Astrocyte (in vitro differentiated cells and primary cell): Measurements from ENCODE around the gene ERFL. TPM values are rescaled to one million over a fixed set of nuclear protein-coding genes. Genes with fewer than 3 reads are reported as not detected.

Experiments
- DNase-seq: peaks from one replicate; pipeline ENCODE4 v3.0.0-alpha.2; 2010; ENCODE audit warnings: low read depth
- FAIRE-seq: peaks from 2 replicates; lab custom pipeline; 2011; peaks lifted over from hg19 to GRCh38; lab: Jason Lieb, UNC
- H2AFZ ChIP-seq: 2 replicates; pipeline ENCODE4 v1.6.0; 2012; ENCODE audit warnings: low read depth, low read length, inconsistent platforms
- H3K27ac ChIP-seq: 2 replicates; pipeline ENCODE4 v1.5.1; 2011; ENCODE audit warnings: low read depth, low read length, inconsistent platforms
- H3K27me3 ChIP-seq: 2 replicates; pipeline ENCODE4 v1.6.0; 2011; ENCODE audit warnings: low read length, inconsistent platforms; ENCODE audit not compliant: insufficient read depth
- H3K36me3 ChIP-seq: 2 replicates; pipeline ENCODE4 v1.5.1; 2011; ENCODE audit warnings: low read length, inconsistent platforms; ENCODE audit not compliant: insufficient read depth
- H3K4me1 ChIP-seq: 2 replicates; pipeline ENCODE4 v1.5.1; 2011; ENCODE audit warnings: low read length, inconsistent platforms; ENCODE audit not compliant: insufficient read depth
- H3K4me2 ChIP-seq: 2 replicates; pipeline ENCODE4 v1.6.0; 2012; ENCODE audit warnings: low read length, inconsistent platforms
- H3K4me3 ChIP-seq: 2 replicates; pipeline ENCODE4 v1.5.1; 2011; ENCODE audit warnings: low read depth, mild to moderate bottlenecking, low read length, inconsistent platforms; ENCODE audit not compliant: insufficient read depth
- H3K79me2 ChIP-seq: 2 replicates; pipeline ENCODE4 v1.6.0; 2012; ENCODE audit warnings: mild to moderate bottlenecking, low read length, inconsistent platforms; ENCODE audit not compliant: insufficient read depth
- H3K9ac ChIP-seq: 2 replicates; pipeline ENCODE4 v1.6.0; 2012; ENCODE audit warnings: mild to moderate bottlenecking, low read length, inconsistent platforms
- H3K9me3 ChIP-seq: 2 replicates; pipeline ENCODE4 v1.5.1; 2012; ENCODE audit warnings: low read depth, mild to moderate bottlenecking, low read length, inconsistent platforms; ENCODE audit not compliant: insufficient read depth
- H4K20me1 ChIP-seq: 2 replicates; pipeline ENCODE4 v1.6.0; 2012; ENCODE audit warnings: low read length, inconsistent platforms; ENCODE audit not compliant: insufficient read depth
- H3K27ac Mint-ChIP-seq: one replicate; pipeline ENCODE4 v1.8.0; 2021; ENCODE audit warnings: mild to moderate bottlenecking, mixed read lengths; ENCODE audit not compliant: unreplicated experiment
- H3K27me3 Mint-ChIP-seq: one replicate; pipeline ENCODE4 v1.8.0; 2021; ENCODE audit warnings: low read depth, mixed read lengths; ENCODE audit not compliant: unreplicated experiment
- H3K36me3 Mint-ChIP-seq: one replicate; pipeline ENCODE4 v1.8.0; 2021; ENCODE audit warnings: low read depth, mixed read lengths; ENCODE audit not compliant: unreplicated experiment
- H3K4me1 Mint-ChIP-seq: one replicate; pipeline ENCODE4 v1.8.0; 2021; ENCODE audit warnings: low read depth, mixed read lengths; ENCODE audit not compliant: unreplicated experiment
- H3K4me3 Mint-ChIP-seq: one replicate; pipeline ENCODE4 v1.8.0; 2021; ENCODE audit warnings: mild to moderate bottlenecking, moderate library complexity, mixed read lengths; ENCODE audit not compliant: unreplicated experiment
- H3K9me3 Mint-ChIP-seq: one replicate; pipeline ENCODE4 v1.8.0; 2021; ENCODE audit warnings: mild to moderate bottlenecking, mixed read lengths; ENCODE audit not compliant: unreplicated experiment
- CTCF ChIP-seq: IDR thresholded peaks from 2 replicates; pipeline ENCODE4 v1.5.1; 2011; ENCODE audit warnings: low read depth, mild to moderate bottlenecking, inconsistent platforms, low read length, moderate library complexity; ENCODE audit not compliant: insufficient read depth
- EZH2 ChIP-seq: IDR thresholded peaks from 2 replicates; pipeline ENCODE4 v1.6.1; 2012; ENCODE audit warnings: mild to moderate bottlenecking, low read length, inconsistent platforms; ENCODE audit not compliant: insufficient read depth
- total RNA-seq: library from RNA; stranded (reverse); gene quantifications from 2 replicates; pipeline ENCODE4 v1.2.1, GENCODE V29; 2021

The ERFL gene
- total RNA-seq, 1 donor from 2014 or later: 0.41 TPM

DNA sequence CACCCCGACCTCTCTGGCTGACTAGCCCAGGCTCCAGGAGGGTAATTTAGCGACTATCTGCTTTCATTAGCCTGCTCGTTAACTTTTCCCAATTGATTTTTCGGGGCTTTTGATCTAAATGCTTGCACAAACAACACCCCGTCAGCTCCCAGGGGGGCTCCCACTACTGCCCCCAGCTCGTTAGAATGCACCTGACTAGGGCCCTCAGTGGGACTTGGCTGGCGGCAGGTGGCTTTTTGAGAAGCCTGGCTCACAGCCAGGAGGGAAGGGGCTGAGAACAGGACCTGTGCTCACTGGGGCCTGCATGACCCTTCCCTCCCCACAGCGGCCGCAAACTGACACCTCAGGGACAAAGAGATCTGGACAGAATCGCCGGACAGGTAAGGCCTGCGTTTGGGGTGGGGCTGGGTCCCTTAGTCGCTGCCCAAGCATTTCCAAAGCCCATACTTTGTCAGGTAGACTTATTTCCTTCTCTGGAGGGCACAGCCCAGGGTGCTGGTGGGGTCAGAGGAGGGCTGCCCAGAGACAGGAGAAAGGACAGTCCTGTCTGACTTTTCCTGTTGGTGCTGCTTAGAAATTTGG lies 58.8 kb downstream of the ERFL start:
- Histone ChIP-seq H3K4me3 (no peak overlapping the region), H2AFZ (no peak overlapping the region), H3K4me1 (peaks cover 1% of the 10 kb centered on the region), H3K27ac (no peak overlapping the region), H3K9ac (no peak overlapping the region), H3K79me2 (peaks cover 47% of the 10 kb centered on the region), H3K27me3 (no peaks in the 10 kb centered on the region), H3K4me2 (no peak overlapping the region), H4K20me1 (peaks cover 82% of the 10 kb centered on the region), H3K36me3 (peaks cover 57% of the 10 kb centered on the region), H3K9me3 (no peaks in the 10 kb centered on the region)
- FAIRE-seq: no peak
- no peak for TF ChIP-seq CTCF
- TF ChIP-seq EZH2: no peak
- Mint-ChIP-seq H3K27ac (peak overlapping the region; percentile 12), H3K4me1 (peaks cover 26% of the 10 kb centered on the region), H3K27me3 (no peaks in the 10 kb centered on the region), H3K4me3 (no peak overlapping the region), H3K9me3 (no peaks in the 10 kb centered on the region), H3K36me3 (peaks cover 16% of the 10 kb centered on the region)
- DNase-seq: no peak

DNA sequence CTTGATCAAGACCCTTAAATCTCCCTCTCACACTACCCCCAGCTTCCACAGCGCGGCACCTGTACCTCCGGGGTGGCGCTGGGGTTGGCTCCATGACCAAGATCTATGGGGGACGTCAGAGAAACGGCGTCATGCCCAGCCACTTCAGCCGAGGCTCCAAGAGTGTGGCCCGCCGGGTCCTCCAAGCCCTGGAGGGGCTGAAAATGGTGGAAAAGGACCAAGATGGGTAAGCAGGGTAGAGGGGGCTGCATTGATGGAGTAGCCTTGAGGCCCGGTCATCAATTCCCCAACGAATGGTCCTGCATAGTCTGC lies 59.3 kb downstream of the ERFL start:
- Histone ChIP-seq H3K27ac (no peak overlapping the region), H3K27me3 (no peaks in the 10 kb centered on the region), H3K79me2 (peaks cover 53% of the 10 kb centered on the region), H2AFZ (no peak overlapping the region), H3K9me3 (no peaks in the 10 kb centered on the region), H3K4me3 (no peak overlapping the region), H4K20me1 (peaks cover 88% of the 10 kb centered on the region), H3K4me1 (peaks cover 6% of the 10 kb centered on the region), H3K9ac (no peak overlapping the region), H3K4me2 (no peak overlapping the region), H3K36me3 (peaks cover 62% of the 10 kb centered on the region)
- DNase-seq (no peak), FAIRE-seq (no peak)
- Mint-ChIP-seq H3K36me3 (peaks cover 21% of the 10 kb centered on the region), H3K4me3 (no peak overlapping the region), H3K27me3 (no peaks in the 10 kb centered on the region), H3K27ac (peak overlapping the region; percentile 12), H3K4me1 (peaks cover 31% of the 10 kb centered on the region), H3K9me3 (no peaks in the 10 kb centered on the region)
- TF ChIP-seq CTCF (no peak), EZH2 (no peak)
